Loucy (cell line): ENCODE data around the gene MCM9.

Experiments
- CTCF ChIP-seq: fragments of 200-600 bp; sonication (generic); conservative IDR thresholded peaks from 2 replicates; pipeline ENCODE4 v1.5.1; 2014; ENCODE audit warnings: mild to moderate bottlenecking, antibody characterized with exemption, low read length
- EZH2phosphoT487 ChIP-seq: fragments of 200-600 bp; IDR thresholded peaks from 2 replicates; pipeline ENCODE4 v1.6.1; 2018; ENCODE audit warnings: antibody characterized with exemption, mild to moderate bottlenecking, moderate library complexity, borderline replicate concordance

GRCh38 chr6:118864341-118865099 is 70.4 kb downstream of the MCM9 start:
- TF ChIP-seq CTCF (no peak), EZH2phosphoT487 (no peak)
